ENCODE results near the gene RPL28. TPM values are rescaled to one million over a fixed set of nuclear protein-coding genes. Genes with fewer than 3 reads are reported as not detected.

RPL28 gene
- total and polyA plus RNA-seq, 2 of the 13 experiments (the other 11 are each of a cell fraction or from before 2014, with no cell fraction given) = 105 to 420 TPM

DNA sequence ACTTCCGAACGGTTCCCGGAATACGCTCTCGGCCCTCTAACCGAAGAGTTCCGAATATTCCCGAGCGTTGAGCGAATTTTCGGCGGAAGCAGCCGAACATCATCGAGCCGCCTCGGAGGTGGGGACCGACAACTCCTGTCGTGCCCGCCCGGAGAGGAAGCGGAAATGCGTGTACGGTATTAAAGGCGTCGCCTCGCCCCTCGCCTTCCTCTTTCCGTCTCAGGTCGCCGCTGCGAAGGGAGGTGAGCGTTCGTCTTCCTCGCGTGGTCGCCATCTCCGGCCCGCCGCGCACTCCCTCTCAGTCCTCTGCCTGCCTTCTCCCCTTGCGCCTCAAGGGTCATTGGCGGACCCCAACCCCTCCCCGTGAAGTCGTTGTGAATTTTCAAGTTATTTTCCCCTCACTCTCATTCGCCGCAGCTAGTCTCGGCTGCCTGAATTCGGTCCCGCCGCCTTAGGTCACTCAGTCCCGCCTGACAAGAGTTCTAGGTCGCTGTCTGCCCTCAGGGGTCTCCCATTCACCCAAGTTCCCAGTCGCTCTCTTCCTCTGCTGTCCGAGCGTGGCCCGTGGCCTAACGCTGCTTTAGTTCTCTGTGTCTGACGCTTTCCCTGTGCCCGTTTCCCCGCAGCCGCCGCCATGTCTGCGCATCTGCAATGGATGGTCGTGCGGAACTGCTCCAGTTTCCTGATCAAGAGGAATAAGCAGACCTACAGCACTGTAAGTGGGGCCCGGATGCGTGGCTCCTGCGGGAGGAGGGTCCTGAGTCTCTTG lies at the start of gene RPL28 (continued):
- TF ChIP-seq, protein P1, sequence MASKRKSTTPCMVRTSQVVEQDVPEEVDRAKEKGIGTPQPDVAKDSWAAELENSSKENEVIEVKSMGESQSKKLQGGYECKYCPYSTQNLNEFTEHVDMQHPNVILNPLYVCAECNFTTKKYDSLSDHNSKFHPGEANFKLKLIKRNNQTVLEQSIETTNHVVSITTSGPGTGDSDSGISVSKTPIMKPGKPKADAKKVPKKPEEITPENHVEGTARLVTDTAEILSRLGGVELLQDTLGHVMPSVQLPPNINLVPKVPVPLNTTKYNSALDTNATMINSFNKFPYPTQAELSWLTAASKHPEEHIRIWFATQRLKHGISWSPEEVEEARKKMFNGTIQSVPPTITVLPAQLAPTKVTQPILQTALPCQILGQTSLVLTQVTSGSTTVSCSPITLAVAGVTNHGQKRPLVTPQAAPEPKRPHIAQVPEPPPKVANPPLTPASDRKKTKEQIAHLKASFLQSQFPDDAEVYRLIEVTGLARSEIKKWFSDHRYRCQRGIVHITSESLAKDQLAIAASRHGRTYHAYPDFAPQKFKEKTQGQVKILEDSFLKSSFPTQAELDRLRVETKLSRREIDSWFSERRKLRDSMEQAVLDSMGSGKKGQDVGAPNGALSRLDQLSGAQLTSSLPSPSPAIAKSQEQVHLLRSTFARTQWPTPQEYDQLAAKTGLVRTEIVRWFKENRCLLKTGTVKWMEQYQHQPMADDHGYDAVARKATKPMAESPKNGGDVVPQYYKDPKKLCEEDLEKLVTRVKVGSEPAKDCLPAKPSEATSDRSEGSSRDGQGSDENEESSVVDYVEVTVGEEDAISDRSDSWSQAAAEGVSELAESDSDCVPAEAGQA (IDR thresholded peaks at IDR 0.05; ENCODE audit: low read depth) = no peak
- TF ChIP-seq, protein P1 (CRISPR knock-in tag; IDR thresholded peaks at IDR 0.05; ENCODE audit: borderline replicate concordance) = no peak
- TF ChIP-seq POLR2AphosphoS2 (IDR thresholded peaks at IDR 0.05; ENCODE audit: low read depth, low read length) = peak; percentile 62; the same call in 1 of the 2 replicates
- TF ChIP-seq, protein P2, sequence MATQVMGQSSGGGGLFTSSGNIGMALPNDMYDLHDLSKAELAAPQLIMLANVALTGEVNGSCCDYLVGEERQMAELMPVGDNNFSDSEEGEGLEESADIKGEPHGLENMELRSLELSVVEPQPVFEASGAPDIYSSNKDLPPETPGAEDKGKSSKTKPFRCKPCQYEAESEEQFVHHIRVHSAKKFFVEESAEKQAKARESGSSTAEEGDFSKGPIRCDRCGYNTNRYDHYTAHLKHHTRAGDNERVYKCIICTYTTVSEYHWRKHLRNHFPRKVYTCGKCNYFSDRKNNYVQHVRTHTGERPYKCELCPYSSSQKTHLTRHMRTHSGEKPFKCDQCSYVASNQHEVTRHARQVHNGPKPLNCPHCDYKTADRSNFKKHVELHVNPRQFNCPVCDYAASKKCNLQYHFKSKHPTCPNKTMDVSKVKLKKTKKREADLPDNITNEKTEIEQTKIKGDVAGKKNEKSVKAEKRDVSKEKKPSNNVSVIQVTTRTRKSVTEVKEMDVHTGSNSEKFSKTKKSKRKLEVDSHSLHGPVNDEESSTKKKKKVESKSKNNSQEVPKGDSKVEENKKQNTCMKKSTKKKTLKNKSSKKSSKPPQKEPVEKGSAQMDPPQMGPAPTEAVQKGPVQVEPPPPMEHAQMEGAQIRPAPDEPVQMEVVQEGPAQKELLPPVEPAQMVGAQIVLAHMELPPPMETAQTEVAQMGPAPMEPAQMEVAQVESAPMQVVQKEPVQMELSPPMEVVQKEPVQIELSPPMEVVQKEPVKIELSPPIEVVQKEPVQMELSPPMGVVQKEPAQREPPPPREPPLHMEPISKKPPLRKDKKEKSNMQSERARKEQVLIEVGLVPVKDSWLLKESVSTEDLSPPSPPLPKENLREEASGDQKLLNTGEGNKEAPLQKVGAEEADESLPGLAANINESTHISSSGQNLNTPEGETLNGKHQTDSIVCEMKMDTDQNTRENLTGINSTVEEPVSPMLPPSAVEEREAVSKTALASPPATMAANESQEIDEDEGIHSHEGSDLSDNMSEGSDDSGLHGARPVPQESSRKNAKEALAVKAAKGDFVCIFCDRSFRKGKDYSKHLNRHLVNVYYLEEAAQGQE (IDR thresholded peaks at IDR 0.05; ENCODE audit: borderline replicate concordance in 1 of 2, low read depth in 1 of 2, low read length in 2 of 2) = peak in 1 of 2 experiments; percentile 83; a peak in 3 of 4 replicates
- TF ChIP-seq, protein P3, sequence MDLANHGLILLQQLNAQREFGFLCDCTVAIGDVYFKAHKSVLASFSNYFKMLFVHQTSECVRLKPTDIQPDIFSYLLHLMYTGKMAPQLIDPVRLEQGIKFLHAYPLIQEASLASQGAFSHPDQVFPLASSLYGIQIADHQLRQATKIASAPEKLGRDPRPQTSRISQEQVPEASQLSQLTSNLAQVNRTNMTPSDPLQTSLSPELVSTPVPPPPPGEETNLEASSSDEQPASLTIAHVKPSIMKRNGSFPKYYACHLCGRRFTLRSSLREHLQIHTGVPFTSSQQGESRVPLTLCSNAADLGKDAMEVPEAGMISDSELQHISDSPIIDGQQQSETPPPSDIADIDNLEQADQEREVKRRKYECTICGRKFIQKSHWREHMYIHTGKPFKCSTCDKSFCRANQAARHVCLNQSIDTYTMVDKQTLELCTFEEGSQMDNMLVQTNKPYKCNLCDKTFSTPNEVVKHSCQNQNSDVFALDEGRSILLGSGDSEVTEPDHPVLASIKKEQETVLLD (CRISPR knock-in tag; IDR thresholded peaks at IDR 0.05; ENCODE audit: low read depth) = 0 out of 2 replicates have a peak, but pooled peaks have one; percentile 53
- TF ChIP-seq EEA1 (CRISPR knock-in tag; IDR thresholded peaks at IDR 0.05; ENCODE audit: borderline replicate concordance) = peak; percentile 71; the same call in 1 of the 2 replicates
- TF ChIP-seq ZNF17 (CRISPR knock-in tag; IDR thresholded peaks at IDR 0.05) = no peak
- peak; percentile 88; the same call in 1 of the 2 replicates for TF ChIP-seq ZNF772 (CRISPR knock-in tag; IDR thresholded peaks at IDR 0.05)
- TF ChIP-seq NFKBIZ (CRISPR knock-in tag; IDR thresholded peaks at IDR 0.05) = peak; percentile 77; the same call in 1 of the 2 replicates
- no peak for TF ChIP-seq ZMYM2 (CRISPR knock-in tag; IDR thresholded peaks at IDR 0.05)
- TF ChIP-seq, protein P4, sequence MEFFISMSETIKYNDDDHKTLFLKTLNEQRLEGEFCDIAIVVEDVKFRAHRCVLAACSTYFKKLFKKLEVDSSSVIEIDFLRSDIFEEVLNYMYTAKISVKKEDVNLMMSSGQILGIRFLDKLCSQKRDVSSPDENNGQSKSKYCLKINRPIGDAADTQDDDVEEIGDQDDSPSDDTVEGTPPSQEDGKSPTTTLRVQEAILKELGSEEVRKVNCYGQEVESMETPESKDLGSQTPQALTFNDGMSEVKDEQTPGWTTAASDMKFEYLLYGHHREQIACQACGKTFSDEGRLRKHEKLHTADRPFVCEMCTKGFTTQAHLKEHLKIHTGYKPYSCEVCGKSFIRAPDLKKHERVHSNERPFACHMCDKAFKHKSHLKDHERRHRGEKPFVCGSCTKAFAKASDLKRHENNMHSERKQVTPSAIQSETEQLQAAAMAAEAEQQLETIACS (CRISPR knock-in tag; IDR thresholded peaks at IDR 0.05) = 0 out of 2 replicates have a peak, but pooled peaks have one; percentile 33
- TF ChIP-seq ZSCAN31 (CRISPR knock-in tag; IDR thresholded peaks at IDR 0.05; ENCODE audit: low read depth) = peak; percentile 88; the same call in 1 of the 2 replicates
- TF ChIP-seq PITX1 (CRISPR knock-in tag; IDR thresholded peaks at IDR 0.05) = peak; percentile 38; the same call in 1 of the 2 replicates
- TF ChIP-seq U2AF2 (IDR thresholded peaks at IDR 0.05; ENCODE audit: low read depth, low read length) = 0 out of 2 replicates have a peak, but pooled peaks have one; percentile 49
- TF ChIP-seq YY1 (IDR thresholded peaks at IDR 0.05; ENCODE audit: insufficient read depth, insufficient replicate concordance, low read depth, low read length) = peak; percentile 75

All from HepG2 (cell line).